HUES64 (cell line): ENCODE results near the gene PILRA.
A peak's percentile ranks its signal among the peaks of the same experiment; 100 is the strongest.
"Not testable (repeated sequence)": the region's sequence is repeated elsewhere in the genome, so short reads cannot be mapped to it uniquely, and the experiment has no call there.

Source experiments
- H3K27ac ChIP-seq: 2 replicates; pipeline ENCODE4 v1.7.0; 2013; ENCODE audit warnings: low read depth, low read length, inconsistent platforms
- H3K27me3 ChIP-seq: 2 replicates; pipeline ENCODE4 v1.6.1; 2013; ENCODE audit warnings: mild to moderate bottlenecking, low read length; ENCODE audit not compliant: insufficient read depth
- H3K36me3 ChIP-seq: 2 replicates; pipeline ENCODE4 v1.6.1; 2013; ENCODE audit warnings: mild to moderate bottlenecking, low read length; ENCODE audit not compliant: insufficient read depth
- H3K4me1 ChIP-seq: 2 replicates; pipeline ENCODE4 v1.6.1; 2013; ENCODE audit warnings: mild to moderate bottlenecking, low read length, moderate library complexity; ENCODE audit not compliant: insufficient read depth
- H3K4me3 ChIP-seq: 2 replicates; pipeline ENCODE4 v1.5.1; 2013; ENCODE audit warnings: mild to moderate bottlenecking, low read length, moderate library complexity
- H3K9ac ChIP-seq: 2 replicates; pipeline ENCODE4 v1.6.1; 2013; ENCODE audit warnings: mild to moderate bottlenecking, low read depth, low read length
- H3K9me3 ChIP-seq: 2 replicates; pipeline ENCODE4 v1.6.1; 2013; ENCODE audit warnings: low read depth, low read length; ENCODE audit not compliant: insufficient read depth
- WGBS: fragments of 150-250, 120-280 bp; methylation state at CpG from one replicate; pipeline ENCODE4 v1.1.7; 2013; ENCODE audit warnings: missing lambda C conversion rate; 5-methylcytosine and 5-hydroxymethylcytosine counted together

PILRA gene

DNA sequence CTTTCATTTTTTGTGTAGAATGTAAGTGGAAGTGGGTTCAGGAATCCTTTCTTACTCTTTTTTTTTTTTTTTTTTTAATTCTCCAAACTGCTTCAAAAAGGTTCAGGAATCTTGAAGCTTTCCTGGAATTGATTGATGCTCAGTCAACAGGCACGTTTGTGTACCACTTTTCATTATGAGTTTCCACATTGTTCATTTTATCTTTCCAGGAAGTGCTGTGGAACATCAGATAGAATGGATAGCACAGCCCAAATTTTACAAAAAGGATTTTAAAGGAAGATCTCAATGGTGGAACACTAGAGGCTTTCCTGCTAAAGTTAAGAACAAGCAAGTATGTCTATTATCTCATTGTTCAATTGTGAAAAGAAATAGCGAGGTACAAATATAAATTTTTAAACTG, 64.9 kb downstream of the PILRA start:
- Histone ChIP-seq H3K4me3 (no peak overlapping the region), H3K27ac (no peak overlapping the region), H3K27me3 (no peaks in the 10 kb centered on the region), H3K9ac (no peak overlapping the region), H3K36me3 (peaks cover 21% of the 10 kb centered on the region), H3K4me1 (no peaks in the 10 kb centered on the region; the same call in 1 of the 2 replicates), H3K9me3 (no peaks in the 10 kb centered on the region)
- 62% methylated on average over 1 of the region's 2 CpGs for WGBS

DNA sequence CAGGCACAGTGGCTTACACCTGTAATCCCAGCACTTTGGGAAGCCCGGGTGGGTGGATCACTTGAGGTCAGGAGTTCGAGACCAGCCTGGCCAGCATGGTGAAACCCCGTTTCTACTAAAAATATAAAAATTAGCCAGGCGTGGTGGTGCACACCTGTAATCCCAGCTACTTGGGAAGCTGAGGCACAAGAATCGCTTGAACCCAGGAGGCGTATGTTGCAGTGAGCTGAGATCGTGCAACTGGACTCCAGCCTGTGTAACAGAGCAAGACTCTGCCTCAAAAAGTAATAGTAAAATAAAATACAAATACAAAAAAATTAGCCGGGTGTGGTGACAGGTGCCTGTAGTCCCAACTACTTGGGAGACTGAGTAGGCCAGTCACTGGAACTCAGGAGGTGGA, 65.4 kb downstream of the PILRA start:
- not testable (repeated sequence) for H3K9me3 ChIP-seq, H3K4me1 ChIP-seq, H3K9ac ChIP-seq, H3K27me3 ChIP-seq, H3K4me3 ChIP-seq, H3K27ac ChIP-seq
- 91% methylated on average over 8 of the region's 8 CpGs for WGBS
- peaks cover 16% of the 10 kb centered on the region for H3K36me3 ChIP-seq

- peaks cover 11% of the 10 kb centered on the region for H3K36me3 ChIP-seq
- H3K4me3 ChIP-seq, H3K27me3 ChIP-seq, H3K9me3 ChIP-seq, H3K9ac ChIP-seq, H3K27ac ChIP-seq, H3K4me1 ChIP-seq: not testable (repeated sequence)
- 93% methylated on average over 7 of the region's 7 CpGs for WGBS
Measured at GRCh38 chr7:100439244-100439643, 66.0 kb downstream of the PILRA start.

DNA sequence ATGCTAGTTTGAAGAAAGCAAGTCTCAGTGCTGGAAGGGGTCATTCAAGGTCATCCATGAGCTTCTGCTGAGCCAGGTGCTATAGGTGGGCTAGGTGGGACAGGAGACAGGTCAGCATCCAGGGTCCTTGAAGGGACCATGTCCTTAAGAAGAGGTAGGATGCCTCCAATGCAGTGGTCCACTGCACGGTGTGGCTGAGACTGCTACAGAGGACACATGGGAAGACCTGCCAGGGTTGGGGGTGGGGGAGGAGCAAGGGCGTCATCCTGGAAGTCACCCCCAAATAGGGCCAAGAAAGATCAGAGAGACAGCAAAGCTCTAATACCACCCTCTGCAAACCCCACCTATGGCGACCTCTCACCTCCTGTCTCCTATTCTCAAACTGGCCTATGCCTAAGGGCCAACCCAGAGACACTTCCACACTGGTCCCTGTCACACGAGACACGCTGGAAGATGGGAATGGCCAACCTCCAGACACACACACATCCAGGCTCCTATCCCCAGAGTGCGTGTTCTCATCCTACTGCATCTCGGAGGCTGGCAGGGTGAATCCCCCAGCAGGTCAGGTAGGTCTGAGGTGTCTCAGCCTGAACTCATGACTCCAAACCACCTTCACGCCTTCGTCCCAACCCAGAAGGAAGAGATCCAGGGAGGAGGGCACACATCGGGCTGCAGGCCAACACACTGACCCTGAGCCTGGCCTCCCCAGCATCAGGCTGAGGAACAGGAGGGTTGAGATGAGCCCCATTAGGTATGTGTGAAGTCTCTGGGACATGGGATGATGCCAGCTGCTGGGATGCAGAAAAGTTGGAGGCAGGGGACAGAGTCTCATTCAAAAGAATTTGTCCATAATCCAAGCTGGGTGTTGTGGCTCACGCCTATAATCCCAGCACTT, 68.6 kb downstream of the PILRA start:
- H3K27ac ChIP-seq, result no peak overlapping the region
- H3K4me1 ChIP-seq, result no peaks in the 10 kb centered on the region
- H3K36me3 ChIP-seq, result no peaks in the 10 kb centered on the region
- no peak overlapping the region for H3K4me3 ChIP-seq
- H3K9me3 ChIP-seq, result no peaks in the 10 kb centered on the region
- WGBS, result 94% methylated on average over 11 of the region's 11 CpGs
- no peaks in the 10 kb centered on the region for H3K27me3 ChIP-seq
- H3K9ac ChIP-seq, result no peak overlapping the region

- Histone ChIP-seq H3K27me3 (no peaks in the 10 kb centered on the region), H3K4me1 (no peaks in the 10 kb centered on the region), H3K27ac (no peak overlapping the region), H3K9ac (no peak overlapping the region), H3K9me3 (no peaks in the 10 kb centered on the region), H3K4me3 (no peak overlapping the region), H3K36me3 (no peaks in the 10 kb centered on the region)
- 92% methylated on average over 9 of the region's 9 CpGs for WGBS
Measured at GRCh38 chr7:100443096-100443840, 70.0 kb downstream of the PILRA start.

DNA sequence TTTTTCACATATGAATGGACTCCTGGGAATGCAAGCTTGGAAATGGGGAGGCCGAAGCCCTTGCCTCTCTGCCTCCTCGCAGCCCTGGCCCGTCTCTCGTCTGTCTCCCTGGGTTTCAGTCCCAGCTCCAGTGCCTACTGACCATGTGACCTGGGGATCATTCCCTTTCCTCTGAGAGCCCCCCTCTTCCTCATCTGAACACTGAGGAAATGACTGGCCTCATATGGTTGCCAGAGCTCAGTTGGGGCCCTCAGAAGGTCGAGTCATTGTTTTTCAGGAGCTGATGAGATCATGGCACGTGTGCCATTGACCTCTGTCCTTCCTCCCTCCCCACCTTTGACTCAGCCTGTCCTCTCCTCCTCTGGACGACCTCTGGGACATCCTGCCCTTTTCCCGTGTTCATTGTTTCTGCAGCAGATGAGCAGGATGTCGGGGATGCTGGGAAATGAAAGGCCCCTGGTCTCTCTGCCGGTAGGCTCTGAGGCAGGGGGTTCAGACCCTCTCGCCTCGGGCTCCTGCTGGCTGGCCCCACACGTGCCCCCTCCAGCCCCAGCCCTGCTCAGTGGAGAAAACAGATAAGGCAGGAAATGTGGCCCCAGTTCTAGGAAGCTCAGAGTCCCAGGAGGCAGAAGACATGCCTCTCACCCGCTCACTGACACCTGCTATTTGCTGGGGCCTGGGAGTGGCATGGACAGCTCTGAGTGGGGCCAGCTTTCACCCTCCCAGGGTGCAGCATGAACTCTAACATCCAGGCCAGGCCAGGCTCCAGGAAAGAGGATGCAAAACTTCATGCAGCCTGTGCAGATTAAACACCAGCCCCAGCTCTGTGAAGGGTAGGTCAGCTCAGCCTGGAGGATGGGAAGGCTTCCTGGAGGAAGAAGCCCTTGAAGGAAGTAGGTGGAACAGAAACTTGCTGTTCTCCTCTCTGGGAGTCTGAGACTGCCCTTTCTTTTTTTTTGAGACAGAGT, 71.3 kb downstream of the PILRA start:
- 71% methylated on average over 14 of the region's 14 CpGs for WGBS
- H3K4me3 ChIP-seq, result no peak overlapping the region
- no peaks in the 10 kb centered on the region for H3K36me3 ChIP-seq
- peak overlapping the region; percentile 18; the same call in 1 of the 2 replicates for H3K27ac ChIP-seq
- no peaks in the 10 kb centered on the region for H3K27me3 ChIP-seq
- H3K4me1 ChIP-seq, result no peaks in the 10 kb centered on the region
- H3K9ac ChIP-seq, result no peak overlapping the region
- no peaks in the 10 kb centered on the region for H3K9me3 ChIP-seq

DNA sequence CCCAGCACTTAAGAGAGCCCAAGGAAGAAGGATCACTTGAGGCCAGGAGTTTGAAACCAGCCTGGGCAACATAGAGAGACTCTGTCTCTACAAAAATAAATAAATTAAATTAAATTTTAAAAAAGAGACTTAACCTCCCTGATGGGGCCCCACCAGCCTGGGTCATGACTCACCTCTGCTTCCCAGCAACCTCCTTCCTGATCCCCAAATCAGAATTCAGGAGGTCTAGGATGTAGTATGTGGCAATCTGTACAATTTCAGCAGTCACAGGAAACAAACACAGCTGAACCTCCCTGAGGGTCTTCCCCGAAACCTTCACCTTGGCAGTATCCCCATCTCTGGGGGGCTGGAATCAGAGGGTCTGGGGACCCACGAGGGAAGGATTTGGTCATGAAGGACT, 72.8 kb downstream of the PILRA start:
- no peaks in the 10 kb centered on the region for H3K9me3 ChIP-seq
- H3K9ac ChIP-seq, result no peak overlapping the region
- H3K27me3 ChIP-seq, result no peaks in the 10 kb centered on the region
- H3K4me1 ChIP-seq, result no peaks in the 10 kb centered on the region
- no peaks in the 10 kb centered on the region for H3K36me3 ChIP-seq
- WGBS, result 89% methylated on average over 2 of the region's 2 CpGs
- no peak overlapping the region for H3K27ac ChIP-seq
- H3K4me3 ChIP-seq, result no peak overlapping the region

DNA sequence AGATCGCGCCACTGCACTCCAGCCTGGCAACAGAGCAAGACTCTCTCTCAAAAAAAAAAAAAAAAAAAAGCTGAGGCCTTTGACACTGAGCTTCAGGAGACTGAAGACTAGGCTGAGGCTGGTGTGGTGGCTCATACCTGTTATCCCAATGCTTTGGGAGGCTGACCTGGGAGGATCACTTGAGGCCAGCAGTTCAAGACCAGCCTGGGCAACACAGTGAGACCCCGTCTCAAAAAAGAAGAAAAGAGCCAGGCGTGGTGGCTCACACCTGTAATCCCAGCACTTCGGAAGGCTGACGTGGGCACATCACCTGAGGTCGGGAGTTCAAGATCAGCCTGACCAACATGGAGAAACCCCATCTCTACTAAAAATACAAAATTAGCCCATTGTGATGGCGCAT, 74.1 kb downstream of the PILRA start:
- not testable (repeated sequence) for H3K36me3 ChIP-seq, H3K27me3 ChIP-seq, H3K9me3 ChIP-seq, H3K4me1 ChIP-seq, H3K9ac ChIP-seq, H3K27ac ChIP-seq, H3K4me3 ChIP-seq
- WGBS, result 91% methylated on average over 8 of the region's 8 CpGs

DNA sequence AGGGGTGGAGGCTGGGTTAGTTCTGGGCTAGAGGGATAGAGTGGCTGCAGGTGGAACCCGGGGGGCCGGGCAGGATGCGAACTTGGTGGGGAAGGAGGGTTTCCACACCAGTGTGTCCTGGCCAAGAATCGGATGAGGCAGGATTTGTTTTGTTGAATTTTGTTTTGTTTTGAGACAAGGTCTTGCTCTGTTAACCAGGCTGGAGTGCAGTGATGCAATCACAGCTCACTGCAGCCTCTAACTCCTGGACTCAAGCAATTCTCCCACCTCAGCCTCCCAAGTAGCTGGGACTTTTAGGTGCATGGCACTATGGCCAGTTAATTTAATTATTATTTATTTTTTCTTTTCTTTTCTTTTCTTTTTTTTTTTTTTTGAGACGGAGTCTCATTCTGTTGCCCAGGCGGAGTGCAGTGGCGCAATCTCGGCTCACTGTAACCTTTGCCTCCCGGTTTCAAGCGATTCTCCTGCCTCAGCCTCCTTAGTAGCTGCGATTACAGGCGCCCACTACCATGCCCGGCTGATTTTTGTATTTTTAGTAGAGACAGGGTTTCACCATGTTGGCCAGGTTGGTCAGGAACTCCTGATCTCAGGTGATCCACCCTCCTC, 76.0 kb downstream of the PILRA start:
- no peak overlapping the region for H3K9ac ChIP-seq
- H3K4me1 ChIP-seq, result no peaks in the 10 kb centered on the region
- H3K27ac ChIP-seq, result no peak overlapping the region
- 95% methylated on average over 13 of the region's 13 CpGs for WGBS
- H3K4me3 ChIP-seq, result no peak overlapping the region
- H3K36me3 ChIP-seq, result no peaks in the 10 kb centered on the region
- no peaks in the 10 kb centered on the region for H3K9me3 ChIP-seq
- H3K27me3 ChIP-seq, result no peaks in the 10 kb centered on the region
